ENCODE data around the gene CAMTA1.

DNA sequence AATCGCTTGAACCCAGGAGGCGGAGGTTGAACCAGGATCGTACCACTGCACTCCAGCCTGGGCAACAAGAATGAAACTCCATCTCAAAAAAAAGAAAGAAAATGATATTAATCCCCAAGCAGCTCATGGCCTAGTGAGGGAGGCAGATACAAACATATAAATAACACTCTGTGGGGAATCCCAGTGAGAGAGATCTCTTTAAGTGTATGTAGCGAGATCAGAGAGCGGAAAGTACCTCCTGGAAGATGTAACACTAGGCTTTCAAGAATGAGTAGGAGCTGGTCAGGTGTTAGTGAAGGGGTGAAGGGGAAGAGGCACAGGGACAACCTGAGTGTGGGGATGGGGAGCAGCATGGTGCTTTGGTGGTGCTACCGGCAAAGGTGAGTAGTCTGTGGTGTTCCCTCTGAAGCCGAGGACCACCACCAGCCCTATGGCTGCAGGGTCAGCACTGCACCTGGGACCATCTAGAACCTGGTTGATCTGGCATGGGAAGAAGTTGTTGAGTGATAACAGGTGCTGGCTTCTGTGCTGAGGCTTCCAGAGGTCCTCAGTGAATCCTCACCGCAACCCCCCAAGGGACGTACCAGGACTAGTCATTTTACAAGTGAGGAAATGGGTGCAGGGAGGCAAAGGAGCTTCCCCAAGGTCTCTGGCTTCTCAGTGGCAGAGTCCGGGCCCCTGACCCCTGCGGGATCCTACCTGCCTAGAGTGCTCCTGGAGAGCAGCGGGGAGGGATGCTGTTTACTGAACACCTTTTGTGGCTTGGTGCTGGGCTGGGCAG lies 618.2 kb downstream of the CAMTA1 start:
- TF ChIP-seq, protein P1, sequence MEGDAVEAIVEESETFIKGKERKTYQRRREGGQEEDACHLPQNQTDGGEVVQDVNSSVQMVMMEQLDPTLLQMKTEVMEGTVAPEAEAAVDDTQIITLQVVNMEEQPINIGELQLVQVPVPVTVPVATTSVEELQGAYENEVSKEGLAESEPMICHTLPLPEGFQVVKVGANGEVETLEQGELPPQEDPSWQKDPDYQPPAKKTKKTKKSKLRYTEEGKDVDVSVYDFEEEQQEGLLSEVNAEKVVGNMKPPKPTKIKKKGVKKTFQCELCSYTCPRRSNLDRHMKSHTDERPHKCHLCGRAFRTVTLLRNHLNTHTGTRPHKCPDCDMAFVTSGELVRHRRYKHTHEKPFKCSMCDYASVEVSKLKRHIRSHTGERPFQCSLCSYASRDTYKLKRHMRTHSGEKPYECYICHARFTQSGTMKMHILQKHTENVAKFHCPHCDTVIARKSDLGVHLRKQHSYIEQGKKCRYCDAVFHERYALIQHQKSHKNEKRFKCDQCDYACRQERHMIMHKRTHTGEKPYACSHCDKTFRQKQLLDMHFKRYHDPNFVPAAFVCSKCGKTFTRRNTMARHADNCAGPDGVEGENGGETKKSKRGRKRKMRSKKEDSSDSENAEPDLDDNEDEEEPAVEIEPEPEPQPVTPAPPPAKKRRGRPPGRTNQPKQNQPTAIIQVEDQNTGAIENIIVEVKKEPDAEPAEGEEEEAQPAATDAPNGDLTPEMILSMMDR (IDR thresholded peaks at IDR 0.05), result no peak
- TF ChIP-seq POLR2AphosphoS5 (IDR thresholded peaks at IDR 0.05; ENCODE audit: low read depth, low read length) (no peak), TCF7L2 (IDR thresholded peaks at IDR 0.05; ENCODE audit: low read depth, low read length) (no peak), SIN3A (IDR thresholded peaks at IDR 0.05; ENCODE audit: borderline replicate concordance, insufficient read depth, low read depth, low read length) (no peak)
